Hepatocyte (in vitro differentiated cells): ENCODE results near the gene NIPSNAP2.
"Not testable (repeated sequence)": the region's sequence is repeated elsewhere in the genome, so short reads cannot be mapped to it uniquely, and the experiment has no call there.

Experiments
- CTCF ChIP-seq: fragments of 200-600 bp; sonication (generic); IDR thresholded peaks from 2 replicates; pipeline ENCODE4 v1.5.1; 2016; ENCODE audit warnings: antibody characterized with exemption, mild to moderate bottlenecking; ENCODE audit not compliant: poor library complexity
- EZH2phosphoT487 ChIP-seq: fragments of 200-600 bp; sonication (generic); IDR thresholded peaks from one replicate; pipeline ENCODE4 v1.6.1; 2018; ENCODE audit warnings: antibody characterized with exemption, mild to moderate bottlenecking, low read depth, moderate library complexity; ENCODE audit not compliant: unreplicated experiment, severe bottlenecking

GRCh38 chr7:55952352-55952671 is 12.1 kb upstream of the NIPSNAP2 start:
- TF ChIP-seq EZH2phosphoT487, CTCF: not testable (repeated sequence)
